Activated CD4-positive, alpha-beta T cell treated with anti-CD3 and anti-CD28 coated beads, Interleukin-2, amount 10 ng/mL, durations not matched to agents 7 days and 5 days (primary cell): ENCODE results near the gene NUP62. TPM values are rescaled to one million over a fixed set of nuclear protein-coding genes. Genes with fewer than 3 reads are reported as not detected.

Experiments used
- CTCF ChIA-PET: fragments of 350-600 bp; sonication (Branson Sonifier 250); formaldehyde crosslinking; loops from one replicate; lab custom pipeline; 2021; ENCODE audit warnings: antibody characterized with exemption; lab: Charles Lee
- POLR2A ChIA-PET: fragments of 350-600 bp; sonication (Branson Sonifier 250); formaldehyde crosslinking; loops from one replicate; lab custom pipeline; 2021; ENCODE audit warnings: antibody characterized with exemption; lab: Charles Lee
- DNase-seq: peaks from one replicate; pipeline ENCODE4 v3.0.0-alpha.2; 2020
- H3K27ac Mint-ChIP-seq: one replicate; pipeline ENCODE4 v1.8.0; 2021; ENCODE audit warnings: mild to moderate bottlenecking, moderate library complexity, mixed read lengths
- H3K27me3 Mint-ChIP-seq: one replicate; pipeline ENCODE4 v1.8.0; 2021; ENCODE audit warnings: mixed read lengths
- H3K36me3 Mint-ChIP-seq: one replicate; pipeline ENCODE4 v1.8.0; 2021; ENCODE audit warnings: low read depth, mixed read lengths
- H3K4me1 Mint-ChIP-seq: one replicate; pipeline ENCODE4 v1.8.0; 2021; ENCODE audit warnings: mixed read lengths
- H3K4me3 Mint-ChIP-seq: one replicate; pipeline ENCODE4 v1.8.0; 2021; ENCODE audit warnings: mild to moderate bottlenecking, moderate library complexity, mixed read lengths
- H3K9me3 Mint-ChIP-seq: one replicate; pipeline ENCODE4 v1.8.0; 2021; ENCODE audit warnings: mixed read lengths
- total RNA-seq, 2 experiments: library from RNA; stranded (reverse); gene quantifications; one replicate each; pipeline ENCODE4 v1.2.3, GENCODE V29; 2021

The NUP62 gene
- total RNA-seq, 2 experiments from 2014 or later, result 111 to 127 TPM

- no peaks in the 10 kb centered on the region for H3K9me3 Mint-ChIP-seq
- no peak for DNase-seq
- H3K27ac Mint-ChIP-seq, result peak overlapping the region; percentile 89
- H3K4me3 Mint-ChIP-seq, result no peak overlapping the region
- H3K27me3 Mint-ChIP-seq, result no peaks in the 10 kb centered on the region
- H3K4me1 Mint-ChIP-seq, result peaks cover 42% of the 10 kb centered on the region
- ChIA-PET CTCF (no interaction called here), POLR2A (no interaction called here)
- H3K36me3 Mint-ChIP-seq, result peaks cover 12% of the 10 kb centered on the region
These were observed 58.9 kb downstream of the NUP62 start for GRCh38 chr19:49870309-49870901.

GRCh38 chr19:49869484-49870308, 59.6 kb downstream of the NUP62 start:
- H3K4me1 Mint-ChIP-seq, result peaks cover 41% of the 10 kb centered on the region
- POLR2A ChIA-PET, result no interaction called here
- no peaks in the 10 kb centered on the region for H3K27me3 Mint-ChIP-seq
- H3K9me3 Mint-ChIP-seq, result no peaks in the 10 kb centered on the region
- H3K36me3 Mint-ChIP-seq, result peaks cover 18% of the 10 kb centered on the region
- peak overlapping the region; percentile 89 for H3K27ac Mint-ChIP-seq
- CTCF ChIA-PET, result interaction anchor here (0.6 to 1.3 kb wide), 3 partner anchors 12 to 28 kb away, joined by 3 read pairs; no protein-coding TSS in a partner anchor
- no peak overlapping the region for H3K4me3 Mint-ChIP-seq
- DNase-seq, result peak; percentile 95

- Mint-ChIP-seq H3K4me1 (peaks cover 44% of the 10 kb centered on the region), H3K27me3 (no peaks in the 10 kb centered on the region), H3K36me3 (peaks cover 25% of the 10 kb centered on the region), H3K9me3 (no peaks in the 10 kb centered on the region), H3K4me3 (no peak overlapping the region), H3K27ac (no peak overlapping the region)
- POLR2A ChIA-PET, result no interaction called here
- CTCF ChIA-PET, result interaction anchor here (0.6 to 1.3 kb wide), 3 partner anchors 12 to 27 kb away, joined by 3 read pairs; no protein-coding TSS in a partner anchor
- DNase-seq, result no peak
These were observed 60.3 kb downstream of the NUP62 start for GRCh38 chr19:49869009-49869483.

GRCh38 chr19:49866933-49867782, 62.1 kb downstream of the NUP62 start, which contains the start of gene PNKP:
Gene PNKP, minus strand, starts transcription at chr19:49867576. Its CDS starts 372 bp downstream, at chr19:49867204.
- POLR2A ChIA-PET, result interaction anchor here (0.7 to 1.0 kb wide), 2 partner anchors 9 to 15 kb away, joined by 4 read pairs; no protein-coding TSS in a partner anchor
- H3K27ac Mint-ChIP-seq, result no peak within 1 kb of the TSS
- H3K4me1 Mint-ChIP-seq, result peaks cover 46% of the 10 kb centered on the region
- peak; percentile 88 for DNase-seq
- CTCF ChIA-PET, result interaction anchor here (0.7 to 0.9 kb wide), 2 partner anchors 9 to 411 kb away, joined by 3 read pairs; no protein-coding TSS in a partner anchor
- no peaks in the 10 kb centered on the region for H3K27me3 Mint-ChIP-seq
- no peak within 1 kb of the TSS for H3K4me3 Mint-ChIP-seq
- H3K36me3 Mint-ChIP-seq, result peaks cover 29% of the 10 kb centered on the region
- no peaks in the 10 kb centered on the region for H3K9me3 Mint-ChIP-seq

- ChIA-PET CTCF (interaction anchor here (1.0 to 1.9 kb wide), 3 partner anchors 9 to 17 kb away, joined by 4 to 5 read pairs (median 5); partner anchors contain the start of gene PTOV1), POLR2A (no interaction called here)
- H3K27me3 Mint-ChIP-seq, result no peaks in the 10 kb centered on the region
- peaks cover 31% of the 10 kb centered on the region for H3K4me1 Mint-ChIP-seq
- no peak overlapping the region for H3K27ac Mint-ChIP-seq
- no peak for DNase-seq
- H3K4me3 Mint-ChIP-seq, result no peak overlapping the region
- H3K36me3 Mint-ChIP-seq, result peaks cover 31% of the 10 kb centered on the region
- no peaks in the 10 kb centered on the region for H3K9me3 Mint-ChIP-seq
These were observed 64.4 kb downstream of the NUP62 start for GRCh38 chr19:49864890-49865289.

GRCh38 chr19:49863935-49864320, 65.4 kb downstream of the NUP62 start:
- ChIA-PET POLR2A (no interaction called here), CTCF (interaction anchor here (0.6 to 1.0 kb wide), 3 partner anchors 8 to 458 kb away, joined by 3 to 5 read pairs (median 4); no protein-coding TSS in a partner anchor)
- DNase-seq, result no peak
- H3K9me3 Mint-ChIP-seq, result no peaks in the 10 kb centered on the region
- H3K4me3 Mint-ChIP-seq, result no peak overlapping the region
- H3K27me3 Mint-ChIP-seq, result no peaks in the 10 kb centered on the region
- no peak overlapping the region for H3K27ac Mint-ChIP-seq
- H3K36me3 Mint-ChIP-seq, result peaks cover 34% of the 10 kb centered on the region
- H3K4me1 Mint-ChIP-seq, result peaks cover 31% of the 10 kb centered on the region

GRCh38 chr19:49863254-49863934, 65.9 kb downstream of the NUP62 start:
- no peak overlapping the region for H3K4me3 Mint-ChIP-seq
- CTCF ChIA-PET, result interaction anchor here (1.0 to 1.3 kb wide), 3 partner anchors 8 to 16 kb away, joined by 4 to 5 read pairs (median 4); no protein-coding TSS in a partner anchor
- no peaks in the 10 kb centered on the region for H3K9me3 Mint-ChIP-seq
- no peak for DNase-seq
- POLR2A ChIA-PET, result no interaction called here
- peaks cover 31% of the 10 kb centered on the region for H3K4me1 Mint-ChIP-seq
- no peak overlapping the region for H3K27ac Mint-ChIP-seq
- H3K36me3 Mint-ChIP-seq, result peaks cover 34% of the 10 kb centered on the region
- no peaks in the 10 kb centered on the region for H3K27me3 Mint-ChIP-seq

- peaks cover 31% of the 10 kb centered on the region for H3K4me1 Mint-ChIP-seq
- H3K27me3 Mint-ChIP-seq, result no peaks in the 10 kb centered on the region
- no peaks in the 10 kb centered on the region for H3K9me3 Mint-ChIP-seq
- POLR2A ChIA-PET, result no interaction called here
- no peak overlapping the region for H3K4me3 Mint-ChIP-seq
- DNase-seq, result no peak
- CTCF ChIA-PET, result interaction anchor here (1.1 to 1.3 kb wide), 2 partner anchors 9 to 96 kb away, joined by 3 to 4 read pairs; partner anchors contain the start of gene AP2A1
- peaks cover 36% of the 10 kb centered on the region for H3K36me3 Mint-ChIP-seq
- no peak overlapping the region for H3K27ac Mint-ChIP-seq
These were observed 66.7 kb downstream of the NUP62 start for GRCh38 chr19:49862391-49863253.

- no peak for DNase-seq
- H3K9me3 Mint-ChIP-seq, result no peaks in the 10 kb centered on the region
- no peak overlapping the region for H3K27ac Mint-ChIP-seq
- no peak overlapping the region for H3K4me3 Mint-ChIP-seq
- ChIA-PET POLR2A (no interaction called here), CTCF (interaction anchor here (1.1 kb wide), 1 partner anchor 95 kb away, joined by 3 read pairs; the partner anchor contains the start of gene AP2A1)
- H3K27me3 Mint-ChIP-seq, result no peaks in the 10 kb centered on the region
- H3K36me3 Mint-ChIP-seq, result peaks cover 33% of the 10 kb centered on the region
- H3K4me1 Mint-ChIP-seq, result peaks cover 29% of the 10 kb centered on the region
These were observed 67.5 kb downstream of the NUP62 start for GRCh38 chr19:49861541-49862378.

- H3K27ac Mint-ChIP-seq, result no peak overlapping the region
- no peak for DNase-seq
- peaks cover 22% of the 10 kb centered on the region for H3K4me1 Mint-ChIP-seq
- POLR2A ChIA-PET, result no interaction called here
- no peaks in the 10 kb centered on the region for H3K27me3 Mint-ChIP-seq
- CTCF ChIA-PET, result interaction anchor here (1.0 kb wide), 1 partner anchor 11 kb away, joined by 3 read pairs; no protein-coding TSS in a partner anchor
- H3K9me3 Mint-ChIP-seq, result no peaks in the 10 kb centered on the region
- H3K4me3 Mint-ChIP-seq, result no peak overlapping the region
- peaks cover 30% of the 10 kb centered on the region for H3K36me3 Mint-ChIP-seq
These were observed 68.2 kb downstream of the NUP62 start for GRCh38 chr19:49861107-49861506.
